ENCODE data around the gene CRYGA.
"Not testable (repeated sequence)": the region's sequence is repeated elsewhere in the genome, so short reads cannot be mapped to it uniquely, and the experiment has no call there.

The CRYGA gene

GRCh38 chr2:208128136-208128535 lies 35.3 kb downstream of the CRYGA start:
- H3K4ac ChIP-seq (ENCODE audit: low read depth, low read length) = no peak overlapping the region
- no peak for DNase-seq
- no peaks in the 10 kb centered on the region for H3K27me3 ChIP-seq (ENCODE audit: insufficient read depth, low read length)
- peaks cover 6 to 14% of the 10 kb centered on the region in 2 experiments for H3K4me1 ChIP-seq (ENCODE audit: control insufficient read depth in 1 of 2, insufficient read depth in 2 of 2, low read length in 2 of 2)
- peak overlapping the region; percentile 83 for H2BK12ac ChIP-seq (ENCODE audit: low read length)
- H3K79me2 ChIP-seq (ENCODE audit: control insufficient read depth, insufficient read depth, low read length, poor library complexity) = peaks cover 2% of the 10 kb centered on the region
- H4K8ac ChIP-seq (ENCODE audit: low read depth, low read length) = no peak overlapping the region
- no peak overlapping the region for H2AFZ ChIP-seq (ENCODE audit: insufficient read depth, low read length, poor library complexity)
- H3K79me1 ChIP-seq (ENCODE audit: low read length) = peaks cover 9% of the 10 kb centered on the region
- no peak overlapping the region for H3K27ac ChIP-seq (ENCODE audit: low read depth, low read length)
- no peak overlapping the region for H3K14ac ChIP-seq (ENCODE audit: low read length)
- WGBS (ENCODE audit: extremely low coverage, insufficient coverage, insufficient read length) = no CpG with 5 or more reads among the region's 12 CpGs
- peak overlapping the region; percentile 36 for H4K91ac ChIP-seq (ENCODE audit: low read depth, low read length)
- no peak overlapping the region for H3K9ac ChIP-seq (ENCODE audit: low read length)
- no peaks in the 10 kb centered on the region for H3K36me3 ChIP-seq (ENCODE audit: control insufficient read depth in 1 of 2, insufficient read depth in 2 of 2, low read length in 2 of 2)
- no peaks in the 10 kb centered on the region for H3K9me3 ChIP-seq (ENCODE audit: insufficient read depth, low read depth, low read length)
- peak overlapping the region; percentile 56 for H2BK120ac ChIP-seq (ENCODE audit: insufficient read depth, low read length, poor library complexity)
- H3K4me3 ChIP-seq (ENCODE audit: low read depth, low read length) = no peak overlapping the region
- no peak overlapping the region for H3K23ac ChIP-seq (ENCODE audit: low read length)
- no peak overlapping the region for H3K18ac ChIP-seq (ENCODE audit: low read length)
- H2BK5ac ChIP-seq (ENCODE audit: low read depth, low read length, poor library complexity) = no peak overlapping the region
- no peak overlapping the region for H3K4me2 ChIP-seq (ENCODE audit: low read length)
- no peak overlapping the region for H4K12ac ChIP-seq (ENCODE audit: low read depth, low read length)
- H2AK5ac ChIP-seq (ENCODE audit: low read length) = peak overlapping the region; percentile 96

GRCh38 chr2:208127090-208127489 lies 36.3 kb downstream of the CRYGA start:
- H3K4ac ChIP-seq (ENCODE audit: low read depth, low read length) = no peak overlapping the region
- H4K91ac ChIP-seq (ENCODE audit: low read depth, low read length) = no peak overlapping the region
- H3K79me1 ChIP-seq (ENCODE audit: low read length) = peaks cover 9% of the 10 kb centered on the region
- no peak overlapping the region for H3K4me3 ChIP-seq (ENCODE audit: low read depth, low read length)
- no peak overlapping the region for H2AK5ac ChIP-seq (ENCODE audit: low read length)
- no peak overlapping the region for H3K14ac ChIP-seq (ENCODE audit: low read length)
- no peaks in the 10 kb centered on the region for H3K27me3 ChIP-seq (ENCODE audit: insufficient read depth, low read length)
- peaks cover 6 to 14% of the 10 kb centered on the region in 2 experiments for H3K4me1 ChIP-seq (ENCODE audit: control insufficient read depth in 1 of 2, insufficient read depth in 2 of 2, low read length in 2 of 2)
- H4K8ac ChIP-seq (ENCODE audit: low read depth, low read length) = no peak overlapping the region
- H4K12ac ChIP-seq (ENCODE audit: low read depth, low read length) = no peak overlapping the region
- H3K9me3 ChIP-seq (ENCODE audit: insufficient read depth, low read depth, low read length) = no peaks in the 10 kb centered on the region
- H3K4me2 ChIP-seq (ENCODE audit: low read length) = no peak overlapping the region
- no peak overlapping the region for H2AFZ ChIP-seq (ENCODE audit: insufficient read depth, low read length, poor library complexity)
- no peak for DNase-seq
- no peaks in the 10 kb centered on the region for H3K36me3 ChIP-seq (ENCODE audit: control insufficient read depth in 1 of 2, insufficient read depth in 2 of 2, low read length in 2 of 2)
- H3K79me2 ChIP-seq (ENCODE audit: control insufficient read depth, insufficient read depth, low read length, poor library complexity) = peaks cover 2% of the 10 kb centered on the region
- H2BK5ac ChIP-seq (ENCODE audit: low read depth, low read length, poor library complexity) = no peak overlapping the region
- no peak overlapping the region for H3K9ac ChIP-seq (ENCODE audit: low read length)
- H2BK12ac ChIP-seq (ENCODE audit: low read length) = no peak overlapping the region
- H3K23ac ChIP-seq (ENCODE audit: low read length) = no peak overlapping the region
- H3K18ac ChIP-seq (ENCODE audit: low read length) = no peak overlapping the region
- H2BK120ac ChIP-seq (ENCODE audit: insufficient read depth, low read length, poor library complexity) = no peak overlapping the region
- WGBS (ENCODE audit: extremely low coverage, insufficient coverage, insufficient read length) = no CpG with 5 or more reads among the region's 4 CpGs
- H3K27ac ChIP-seq (ENCODE audit: low read depth, low read length) = no peak overlapping the region

GRCh38 chr2:208125251-208125650 lies 38.1 kb downstream of the CRYGA start:
- Histone ChIP-seq H3K4me3 (ENCODE audit: low read depth, low read length) (no peak overlapping the region), H3K36me3 (ENCODE audit: control insufficient read depth in 1 of 2, insufficient read depth in 2 of 2, low read length in 2 of 2) (no peaks in the 10 kb centered on the region), H3K79me1 (ENCODE audit: low read length) (peaks cover 7% of the 10 kb centered on the region), H4K12ac (ENCODE audit: low read depth, low read length) (no peak overlapping the region), H3K4me1 (ENCODE audit: control insufficient read depth in 1 of 2, insufficient read depth in 2 of 2, low read length in 2 of 2) (peaks cover 6 to 7% of the 10 kb centered on the region in 2 experiments), H2BK12ac (ENCODE audit: low read length) (no peak overlapping the region), H3K27ac (ENCODE audit: low read depth, low read length) (no peak overlapping the region), H3K4me2 (ENCODE audit: low read length) (no peak overlapping the region), H3K18ac (ENCODE audit: low read length) (no peak overlapping the region), H3K9ac (ENCODE audit: low read length) (no peak overlapping the region), H4K8ac (ENCODE audit: low read depth, low read length) (no peak overlapping the region), H2AK5ac (ENCODE audit: low read length) (no peak overlapping the region), H2BK5ac (ENCODE audit: low read depth, low read length, poor library complexity) (no peak overlapping the region), H2BK120ac (ENCODE audit: insufficient read depth, low read length, poor library complexity) (no peak overlapping the region), H4K91ac (ENCODE audit: low read depth, low read length) (no peak overlapping the region), H3K79me2 (ENCODE audit: control insufficient read depth, insufficient read depth, low read length, poor library complexity) (peaks cover 2% of the 10 kb centered on the region), H3K27me3 (ENCODE audit: insufficient read depth, low read length) (no peaks in the 10 kb centered on the region), H3K14ac (ENCODE audit: low read length) (no peak overlapping the region), H3K4ac (ENCODE audit: low read depth, low read length) (no peak overlapping the region), H3K9me3 (ENCODE audit: insufficient read depth, low read depth, low read length) (no peaks in the 10 kb centered on the region), H3K23ac (ENCODE audit: low read length) (no peak overlapping the region), H2AFZ (ENCODE audit: insufficient read depth, low read length, poor library complexity) (no peak overlapping the region)
- no peak for DNase-seq
- WGBS (ENCODE audit: extremely low coverage, insufficient coverage, insufficient read length) = no CpG with 5 or more reads among the region's 4 CpGs

GRCh38 chr2:208124013-208124715 lies 39.2 kb downstream of the CRYGA start, which contains the start of gene CRYGD:
Gene CRYGD (minus strand): TSS chr2:208124524. CDS start chr2:208124473, 51 bp downstream.
- DNase-seq; H3K9me3 ChIP-seq (ENCODE audit: insufficient read depth, low read depth, low read length); H3K36me3 ChIP-seq (ENCODE audit: control insufficient read depth in 1 of 2, insufficient read depth in 2 of 2, low read length in 2 of 2); H3K18ac ChIP-seq (ENCODE audit: low read length); H3K4ac ChIP-seq (ENCODE audit: low read depth, low read length); H4K8ac ChIP-seq (ENCODE audit: low read depth, low read length); H3K23ac ChIP-seq (ENCODE audit: low read length); H2BK5ac ChIP-seq (ENCODE audit: low read depth, low read length, poor library complexity); H3K27me3 ChIP-seq (ENCODE audit: insufficient read depth, low read length); H2AFZ ChIP-seq (ENCODE audit: insufficient read depth, low read length, poor library complexity); H3K14ac ChIP-seq (ENCODE audit: low read length); H4K12ac ChIP-seq (ENCODE audit: low read depth, low read length); H3K27ac ChIP-seq (ENCODE audit: low read depth, low read length); H3K79me2 ChIP-seq (ENCODE audit: control insufficient read depth, insufficient read depth, low read length, poor library complexity); H3K9ac ChIP-seq (ENCODE audit: low read length); H3K4me1 ChIP-seq (ENCODE audit: control insufficient read depth in 1 of 2, insufficient read depth in 2 of 2, low read length in 2 of 2); H3K4me3 ChIP-seq (ENCODE audit: low read depth, low read length); H3K79me1 ChIP-seq (ENCODE audit: low read length); H2AK5ac ChIP-seq (ENCODE audit: low read length); H2BK120ac ChIP-seq (ENCODE audit: insufficient read depth, low read length, poor library complexity): not testable (repeated sequence)
- WGBS (ENCODE audit: extremely low coverage, insufficient coverage, insufficient read length) = no CpG with 5 or more reads among the region's 46 CpGs
- H2BK12ac ChIP-seq (ENCODE audit: low read length) = peak within 1 kb of the TSS; percentile 8
- peak within 1 kb of the TSS; percentile 11 for H4K91ac ChIP-seq (ENCODE audit: low read depth, low read length)
- H3K4me2 ChIP-seq (ENCODE audit: low read length) = peak within 1 kb of the TSS; percentile 43
